ENCODE data around the gene SLC32A1. TPM values are rescaled to one million over a fixed set of nuclear protein-coding genes. Genes with fewer than 3 reads are reported as not detected.
A peak's percentile ranks its signal among the peaks of the same experiment; 100 is the strongest.

The SLC32A1 gene
- total RNA-seq, 4 donors from 2014 or later: not detected

- Histone ChIP-seq H3K4me3 (no peak overlapping the region), H3K27me3 (no peaks in the 10 kb centered on the region), H3K9me3 (no peaks in the 10 kb centered on the region), H3K27ac (no peak overlapping the region), H3K36me3 (no peaks in the 10 kb centered on the region), H3K4me1 (peaks cover 0 to 4% of the 10 kb centered on the region in 2 donors)
- TF ChIP-seq POLR2A (IDR thresholded peaks at IDR 0.05) (no peak), CTCF (IDR thresholded peaks at IDR 0.05) (no peak)
- intact Hi-C loops (cut with DNase I; ENCODE audit: low total_unique reads): no loop called here
- DNase-seq: no peak
Measured at GRCh38 chr20:38745757-38746156, 21.5 kb downstream of the SLC32A1 start.

DNA sequence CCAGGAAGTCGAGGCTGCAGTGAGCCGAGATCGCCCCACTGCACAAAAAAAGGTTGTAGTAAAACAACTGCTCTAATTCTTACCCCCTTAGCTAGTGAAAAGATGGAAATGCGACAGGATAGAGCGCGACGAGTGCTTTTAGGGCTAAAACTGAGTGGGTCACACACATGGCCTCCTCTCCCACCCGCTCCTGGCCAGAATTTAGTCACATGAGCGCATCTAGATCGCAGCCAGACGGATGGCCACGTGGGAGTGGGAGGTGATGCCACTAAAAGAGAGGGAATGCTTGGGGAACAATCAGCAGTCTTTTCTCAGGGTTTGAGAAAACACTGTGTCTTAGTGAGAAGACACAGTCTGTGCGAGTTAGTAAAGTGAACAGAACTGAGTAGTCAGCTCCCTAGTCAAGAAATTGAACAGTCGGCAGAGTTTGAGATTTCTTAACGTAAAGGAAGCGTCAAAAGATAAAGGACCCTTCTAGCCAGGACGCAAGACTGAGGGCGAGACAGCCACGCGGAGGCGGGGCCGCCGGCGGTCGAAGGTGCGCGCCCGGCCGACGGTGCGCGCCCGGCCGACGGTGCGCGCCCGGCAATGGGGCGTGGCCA is 23.3 kb downstream of the SLC32A1 start:
- intact Hi-C loops (cut with DNase I; ENCODE audit: low total_unique reads): no loop called here

GRCh38 chr20:38748097-38748860 is 24.0 kb downstream of the SLC32A1 start, which contains the start of gene ACTR5:
ACTR5 (plus strand) TSS chr20:38748460; CDS start chr20:38748479, 19 bp downstream.
- Histone ChIP-seq H3K36me3 (no peaks in the 10 kb centered on the region), H3K27ac (peak within 1 kb of the TSS; percentile 78 to 95), H3K4me1 (peaks cover 0 to 4% of the 10 kb centered on the region in 2 donors), H3K4me3 (peak within 1 kb of the TSS; percentile 42 to 98), H3K9me3 (no peaks in the 10 kb centered on the region), H3K27me3 (no peaks in the 10 kb centered on the region)
- DNase-seq: peak; percentile 91 to 96
- intact Hi-C loops (cut with DNase I; ENCODE audit: low total_unique reads): no loop called here
- no peak for TF ChIP-seq CTCF (IDR thresholded peaks at IDR 0.05)
- TF ChIP-seq POLR2A (IDR thresholded peaks at IDR 0.05): peak in 1 of 2 donors; percentile 64

More for the DNA sequence above, 23.3 kb downstream of the SLC32A1 start:
- no peaks in the 10 kb centered on the region for H3K36me3 ChIP-seq
- DNase-seq: peak in 1 of 2 donors; percentile 39
- peaks cover 0 to 4% of the 10 kb centered on the region in 2 donors for H3K4me1 ChIP-seq
- H3K27ac ChIP-seq: peak overlapping the region; percentile 78 to 95
- H3K9me3 ChIP-seq: no peaks in the 10 kb centered on the region
- TF ChIP-seq CTCF (IDR thresholded peaks at IDR 0.05) (no peak), POLR2A (IDR thresholded peaks at IDR 0.05) (no peak)
- H3K4me3 ChIP-seq: peak overlapping the region; percentile 23 to 98
- no peaks in the 10 kb centered on the region for H3K27me3 ChIP-seq

- TF ChIP-seq POLR2A (IDR thresholded peaks at IDR 0.05): no peak
- no peak for TF ChIP-seq CTCF (IDR thresholded peaks at IDR 0.05)
- peak in 1 of 2 donors; percentile 23 for DNase-seq
- no peaks in the 10 kb centered on the region for H3K27me3 ChIP-seq
- no peaks in the 10 kb centered on the region for H3K36me3 ChIP-seq
- peak overlapping the region; percentile 42 to 98 for H3K4me3 ChIP-seq
- no peaks in the 10 kb centered on the region for H3K9me3 ChIP-seq
- peaks cover 0 to 4% of the 10 kb centered on the region in 2 donors for H3K4me1 ChIP-seq
- peak overlapping the region; percentile 78 to 95 for H3K27ac ChIP-seq
- intact Hi-C loops (cut with DNase I; ENCODE audit: low total_unique reads): no loop called here
Measured at GRCh38 chr20:38748861-38749149, 24.5 kb downstream of the SLC32A1 start.

- Histone ChIP-seq H3K9me3 (no peaks in the 10 kb centered on the region), H3K4me3 (no peak overlapping the region), H3K4me1 (peaks cover 0 to 4% of the 10 kb centered on the region in 2 donors), H3K27me3 (no peaks in the 10 kb centered on the region), H3K36me3 (no peaks in the 10 kb centered on the region), H3K27ac (no peak overlapping the region)
- DNase-seq: no peak
- intact Hi-C loops (cut with DNase I; ENCODE audit: low total_unique reads): no loop called here
- TF ChIP-seq POLR2A (IDR thresholded peaks at IDR 0.05): no peak
- peak; percentile 18 to 64 (median 36) for TF ChIP-seq CTCF (IDR thresholded peaks at IDR 0.05)
Measured at GRCh38 chr20:38751360-38751976, 27.2 kb downstream of the SLC32A1 start.
